Neural cell (in vitro differentiated cells): ENCODE results near the gene ASMTL. TPM values are rescaled to one million over a fixed set of nuclear protein-coding genes. Genes with fewer than 3 reads are reported as not detected.
A peak's percentile ranks its signal among the peaks of the same experiment; 100 is the strongest.

ENCODE experiments used
- H2AFZ ChIP-seq: fragments of 200-600, 300-800 bp; sonication (generic), shearing (Covaris generic); 2 replicates; pipeline ENCODE4 v1.6.0; 2014; ENCODE audit warnings: low read depth, mild to moderate bottlenecking, antibody characterized with exemption, low read length, moderate library complexity
- H3F3A ChIP-seq: fragments of 200-600 bp; shearing (Covaris generic); 2 replicates; pipeline ENCODE4 v1.6.1; 2016; ENCODE audit warnings: mild to moderate bottlenecking, moderate library complexity, mixed read lengths, antibody characterized with exemption, low read length; ENCODE audit not compliant: insufficient read depth, poor library complexity, severe bottlenecking
- H3K27ac ChIP-seq: fragments of 200-600, 300-800 bp; sonication (generic), shearing (Covaris generic); 2 replicates; pipeline ENCODE4 v1.5.1; 2014; ENCODE audit warnings: mild to moderate bottlenecking, low read length, moderate library complexity
- H3K27me3 ChIP-seq: fragments of 300-800, 200-600 bp; sonication (generic), shearing (Covaris generic); 2 replicates; pipeline ENCODE4 v1.6.0; 2014; ENCODE audit warnings: mild to moderate bottlenecking, low read depth, low read length, moderate library complexity; ENCODE audit not compliant: insufficient read depth
- H3K36me3 ChIP-seq: fragments of 300-800, 200-600 bp; sonication (generic), shearing (Covaris generic); 2 replicates; pipeline ENCODE4 v1.5.1; 2014; ENCODE audit warnings: mild to moderate bottlenecking, antibody characterized with exemption, low read length, moderate library complexity; ENCODE audit not compliant: insufficient read depth
- H3K4me2 ChIP-seq: fragments of 300-800, 200-600 bp; sonication (generic), shearing (Covaris generic); 2 replicates; pipeline ENCODE4 v1.6.0; 2014; ENCODE audit warnings: mild to moderate bottlenecking, low read length
- H3K4me3 ChIP-seq: fragments of 300-800, 200-600 bp; sonication (generic), shearing (Covaris generic); 2 replicates; pipeline ENCODE4 v1.5.1; 2014; ENCODE audit warnings: mild to moderate bottlenecking, low read length, moderate library complexity
- H3K79me2 ChIP-seq: fragments of 200-600 bp; shearing (Covaris generic); replicated peaks from 2 replicates; pipeline ENCODE4 v1.6.0; 2014; ENCODE audit warnings: mild to moderate bottlenecking, low read length, moderate library complexity; ENCODE audit not compliant: insufficient read depth
- H3K9ac ChIP-seq: fragments of 300-800, 200-600 bp; sonication (generic), shearing (Covaris generic); 2 replicates; pipeline ENCODE4 v1.6.1; 2016; ENCODE audit warnings: mild to moderate bottlenecking, low read length, mixed read lengths
- H3K9me2 ChIP-seq: fragments of 200-600 bp; shearing (Covaris generic); 2 replicates; pipeline ENCODE4 v1.6.1; 2016; ENCODE audit warnings: mild to moderate bottlenecking, low read length, mixed read lengths; ENCODE audit not compliant: insufficient read depth
- H3K9me3 ChIP-seq: fragments of 200-600, 300-800 bp; sonication (generic), shearing (Covaris generic); 2 replicates; pipeline ENCODE4 v1.6.1; 2016; ENCODE audit warnings: mild to moderate bottlenecking, mixed run types, low read length, moderate library complexity, mixed read lengths
- H4K20me1 ChIP-seq: fragments of 200-600 bp; shearing (Covaris generic); 2 replicates; pipeline ENCODE4 v1.6.1; 2016; ENCODE audit warnings: mild to moderate bottlenecking, mixed run types; ENCODE audit not compliant: insufficient read depth
- EP300 ChIP-seq: fragments of 450-650 bp; conservative IDR thresholded peaks from 2 replicates; pipeline ENCODE4 v1.6.1; 2014; ENCODE audit warnings: antibody characterized with exemption, mild to moderate bottlenecking, moderate library complexity; ENCODE audit not compliant: poor library complexity, severe bottlenecking
- EZH2 ChIP-seq: fragments of 200-600, 300-800 bp; shearing (Covaris generic), sonication (generic); IDR thresholded peaks from 2 replicates; pipeline ENCODE4 v1.6.1; 2014; ENCODE audit warnings: antibody characterized with exemption, low read length, borderline replicate concordance, mild to moderate bottlenecking; ENCODE audit not compliant: insufficient read depth, poor library complexity, severe bottlenecking
- MXI1 ChIP-seq: fragments of 450-650 bp; conservative IDR thresholded peaks from 2 replicates; pipeline ENCODE4 v1.6.1; 2014; ENCODE audit warnings: antibody characterized with exemption, mild to moderate bottlenecking; ENCODE audit not compliant: poor library complexity, severe bottlenecking
- POLR2AphosphoS5 ChIP-seq: IDR thresholded peaks from 2 replicates; pipeline ENCODE4 v1.6.1; 2012
- RAD21 ChIP-seq: fragments of 450-650 bp; conservative IDR thresholded peaks from 2 replicates; pipeline ENCODE4 v1.6.1; 2014; ENCODE audit warnings: antibody characterized with exemption, mild to moderate bottlenecking, moderate library complexity
- SMC3 ChIP-seq: fragments of 450-650 bp; conservative IDR thresholded peaks from 2 replicates; pipeline ENCODE4 v1.6.1; 2014; ENCODE audit warnings: antibody characterized with exemption, mild to moderate bottlenecking, moderate library complexity; ENCODE audit not compliant: poor library complexity
- TAF1 ChIP-seq: IDR thresholded peaks from 2 replicates; pipeline ENCODE4 v1.6.1; 2012; ENCODE audit warnings: low read depth
- polyA plus RNA-seq: library from polyadenylated mRNA; depleted of rRNA; stranded (reverse); fragments of >200 nt; gene quantifications from 2 replicates; pipeline ENCODE4 v1.2.3, GENCODE V29; 2014
- TF ChIP-seq, protein P1 (sequence below): fragments of 450-650 bp; IDR thresholded peaks from 2 replicates; pipeline ENCODE4 v1.5.1; 2014; ENCODE audit warnings: antibody characterized with exemption, mild to moderate bottlenecking, moderate library complexity; ENCODE audit not compliant: poor library complexity, severe bottlenecking
- TF ChIP-seq, protein P2 (sequence below): IDR thresholded peaks from 2 replicates; pipeline ENCODE4 v1.6.1; 2012; ENCODE audit warnings: borderline replicate concordance

Gene ASMTL
- polyA plus RNA-seq, 1 donor from 2014 or later: 25.9 TPM

DNA sequence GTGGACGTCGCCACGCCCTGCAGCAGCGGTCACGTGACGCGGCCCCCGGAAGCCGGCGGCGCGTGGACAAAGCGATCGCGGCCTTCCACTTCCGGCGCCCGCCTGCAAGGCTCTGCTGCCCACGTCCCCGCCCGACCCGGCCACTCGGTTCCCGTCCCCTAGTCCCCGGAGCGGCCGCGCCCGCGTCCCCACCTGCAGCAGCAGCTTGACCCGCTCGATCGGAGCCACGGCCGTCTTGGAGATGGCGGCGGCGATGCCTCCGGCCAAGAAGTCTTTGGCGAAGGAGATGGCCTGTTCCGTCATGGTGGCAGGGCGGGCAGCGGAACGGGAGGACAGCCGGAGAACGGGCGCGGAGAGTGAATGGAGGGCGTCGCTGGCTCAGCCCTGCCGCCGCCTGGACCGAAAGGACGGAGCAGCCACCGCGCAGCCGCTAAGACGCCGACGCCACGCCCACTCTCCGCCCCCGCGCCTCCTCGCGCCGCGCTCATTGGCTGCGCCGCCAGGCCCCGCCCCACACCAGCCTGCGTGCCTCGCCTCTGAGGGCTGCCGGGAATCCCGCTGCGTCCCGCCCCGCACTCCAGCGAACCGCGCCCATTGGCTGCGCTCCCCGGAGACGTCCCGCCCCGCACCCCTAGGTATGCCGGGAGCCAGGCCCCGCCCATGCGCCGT lies 60.9 kb downstream of the ASMTL start, which contains the start of gene SLC25A6 (continued):
- no peak for TF ChIP-seq EZH2

DNA sequence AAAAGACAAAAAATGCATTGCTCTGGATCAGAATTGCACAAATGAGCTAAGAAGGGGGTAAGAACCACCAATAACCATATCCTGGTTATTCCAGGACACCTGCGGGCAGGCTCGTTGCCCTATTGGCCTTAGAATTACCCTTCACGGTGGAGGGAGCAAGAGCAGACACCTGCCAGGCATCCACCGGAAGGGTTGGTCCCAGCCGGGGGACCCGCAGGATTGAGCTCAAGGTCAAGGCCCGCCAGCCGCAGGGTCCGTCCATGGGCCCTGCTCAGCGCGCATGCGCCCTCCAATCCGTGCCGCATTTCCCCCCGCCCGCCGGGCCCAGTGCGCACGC lies 61.4 kb downstream of the ASMTL start:
- no peak overlapping the region for H2AFZ ChIP-seq
- no peaks in the 10 kb centered on the region for H3F3A ChIP-seq
- H3K4me2 ChIP-seq: peak overlapping the region; percentile 99
- no peaks in the 10 kb centered on the region for H4K20me1 ChIP-seq
- no peaks in the 10 kb centered on the region for H3K27me3 ChIP-seq
- TF ChIP-seq EZH2 (no peak), MXI1 (no peak), RAD21 (no peak), TAF1 (no peak), SMC3 (no peak), EP300 (no peak)
- TF ChIP-seq, protein P1, sequence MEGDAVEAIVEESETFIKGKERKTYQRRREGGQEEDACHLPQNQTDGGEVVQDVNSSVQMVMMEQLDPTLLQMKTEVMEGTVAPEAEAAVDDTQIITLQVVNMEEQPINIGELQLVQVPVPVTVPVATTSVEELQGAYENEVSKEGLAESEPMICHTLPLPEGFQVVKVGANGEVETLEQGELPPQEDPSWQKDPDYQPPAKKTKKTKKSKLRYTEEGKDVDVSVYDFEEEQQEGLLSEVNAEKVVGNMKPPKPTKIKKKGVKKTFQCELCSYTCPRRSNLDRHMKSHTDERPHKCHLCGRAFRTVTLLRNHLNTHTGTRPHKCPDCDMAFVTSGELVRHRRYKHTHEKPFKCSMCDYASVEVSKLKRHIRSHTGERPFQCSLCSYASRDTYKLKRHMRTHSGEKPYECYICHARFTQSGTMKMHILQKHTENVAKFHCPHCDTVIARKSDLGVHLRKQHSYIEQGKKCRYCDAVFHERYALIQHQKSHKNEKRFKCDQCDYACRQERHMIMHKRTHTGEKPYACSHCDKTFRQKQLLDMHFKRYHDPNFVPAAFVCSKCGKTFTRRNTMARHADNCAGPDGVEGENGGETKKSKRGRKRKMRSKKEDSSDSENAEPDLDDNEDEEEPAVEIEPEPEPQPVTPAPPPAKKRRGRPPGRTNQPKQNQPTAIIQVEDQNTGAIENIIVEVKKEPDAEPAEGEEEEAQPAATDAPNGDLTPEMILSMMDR: no peak
- TF ChIP-seq, protein P2, sequence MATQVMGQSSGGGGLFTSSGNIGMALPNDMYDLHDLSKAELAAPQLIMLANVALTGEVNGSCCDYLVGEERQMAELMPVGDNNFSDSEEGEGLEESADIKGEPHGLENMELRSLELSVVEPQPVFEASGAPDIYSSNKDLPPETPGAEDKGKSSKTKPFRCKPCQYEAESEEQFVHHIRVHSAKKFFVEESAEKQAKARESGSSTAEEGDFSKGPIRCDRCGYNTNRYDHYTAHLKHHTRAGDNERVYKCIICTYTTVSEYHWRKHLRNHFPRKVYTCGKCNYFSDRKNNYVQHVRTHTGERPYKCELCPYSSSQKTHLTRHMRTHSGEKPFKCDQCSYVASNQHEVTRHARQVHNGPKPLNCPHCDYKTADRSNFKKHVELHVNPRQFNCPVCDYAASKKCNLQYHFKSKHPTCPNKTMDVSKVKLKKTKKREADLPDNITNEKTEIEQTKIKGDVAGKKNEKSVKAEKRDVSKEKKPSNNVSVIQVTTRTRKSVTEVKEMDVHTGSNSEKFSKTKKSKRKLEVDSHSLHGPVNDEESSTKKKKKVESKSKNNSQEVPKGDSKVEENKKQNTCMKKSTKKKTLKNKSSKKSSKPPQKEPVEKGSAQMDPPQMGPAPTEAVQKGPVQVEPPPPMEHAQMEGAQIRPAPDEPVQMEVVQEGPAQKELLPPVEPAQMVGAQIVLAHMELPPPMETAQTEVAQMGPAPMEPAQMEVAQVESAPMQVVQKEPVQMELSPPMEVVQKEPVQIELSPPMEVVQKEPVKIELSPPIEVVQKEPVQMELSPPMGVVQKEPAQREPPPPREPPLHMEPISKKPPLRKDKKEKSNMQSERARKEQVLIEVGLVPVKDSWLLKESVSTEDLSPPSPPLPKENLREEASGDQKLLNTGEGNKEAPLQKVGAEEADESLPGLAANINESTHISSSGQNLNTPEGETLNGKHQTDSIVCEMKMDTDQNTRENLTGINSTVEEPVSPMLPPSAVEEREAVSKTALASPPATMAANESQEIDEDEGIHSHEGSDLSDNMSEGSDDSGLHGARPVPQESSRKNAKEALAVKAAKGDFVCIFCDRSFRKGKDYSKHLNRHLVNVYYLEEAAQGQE: no peak
- peaks cover 38% of the 10 kb centered on the region for H3K79me2 ChIP-seq
- H3K27ac ChIP-seq: peak overlapping the region; percentile 97
- no peaks in the 10 kb centered on the region for H3K36me3 ChIP-seq
- peak overlapping the region; percentile 99 for H3K9ac ChIP-seq
- H3K9me3 ChIP-seq: no peaks in the 10 kb centered on the region
- H3K9me2 ChIP-seq: no peaks in the 10 kb centered on the region
- H3K4me3 ChIP-seq: peak overlapping the region; percentile 99

- Histone ChIP-seq H3K27ac (peak overlapping the region; percentile 66), H3K79me2 (peaks cover 38% of the 10 kb centered on the region), H3K27me3 (no peaks in the 10 kb centered on the region), H3K4me3 (peak overlapping the region; percentile 99), H2AFZ (no peak overlapping the region), H3K9me3 (no peaks in the 10 kb centered on the region), H3K4me2 (peak overlapping the region; percentile 99), H3K36me3 (no peaks in the 10 kb centered on the region), H3K9me2 (no peaks in the 10 kb centered on the region), H4K20me1 (no peaks in the 10 kb centered on the region), H3F3A (no peaks in the 10 kb centered on the region), H3K9ac (peak overlapping the region; percentile 99)
- TF ChIP-seq MXI1: no peak
- no peak for TF ChIP-seq EP300
- no peak for TF ChIP-seq POLR2AphosphoS5
- no peak for TF ChIP-seq TAF1
- no peak for TF ChIP-seq RAD21
- TF ChIP-seq, protein P2: no peak
- no peak for TF ChIP-seq SMC3
- TF ChIP-seq, protein P1: no peak
- TF ChIP-seq EZH2: no peak
Observed at GRCh38 chrX:1390621-1391369, 61.9 kb downstream of the ASMTL start.
